Trophoblast cell (in vitro differentiated cells and primary cell): ENCODE results near the gene BTG4.

Source experiments
- DNase-seq, 2 donors: peaks; one replicate each; pipeline ENCODE4 v3.0.0-alpha.2; 2016
- H2AFZ ChIP-seq: 2 replicates; pipeline ENCODE4 v1.6.1; 2013; ENCODE audit warnings: low read length, moderate library complexity, mild to moderate bottlenecking; ENCODE audit not compliant: insufficient read depth, poor library complexity
- H2AK5ac ChIP-seq: 2 replicates; pipeline ENCODE4 v1.6.1; 2013; ENCODE audit warnings: mild to moderate bottlenecking, low read length
- H2BK120ac ChIP-seq: 2 replicates; pipeline ENCODE4 v1.6.1; 2013; ENCODE audit warnings: low read length, mild to moderate bottlenecking, moderate library complexity; ENCODE audit not compliant: insufficient read depth, poor library complexity
- H2BK12ac ChIP-seq: 2 replicates; pipeline ENCODE4 v1.6.1; 2013; ENCODE audit warnings: mild to moderate bottlenecking, low read length, moderate library complexity
- H2BK5ac ChIP-seq: 2 replicates; pipeline ENCODE4 v1.6.1; 2013; ENCODE audit warnings: low read length, low read depth, moderate library complexity, mild to moderate bottlenecking; ENCODE audit not compliant: poor library complexity
- H3K14ac ChIP-seq: 2 replicates; pipeline ENCODE4 v1.6.1; 2013; ENCODE audit warnings: mild to moderate bottlenecking, low read length
- H3K18ac ChIP-seq: 2 replicates; pipeline ENCODE4 v1.6.1; 2013; ENCODE audit warnings: mild to moderate bottlenecking, low read length
- H3K23ac ChIP-seq: 2 replicates; pipeline ENCODE4 v1.6.1; 2013; ENCODE audit warnings: low read length
- H3K27ac ChIP-seq: 2 replicates; pipeline ENCODE4 v1.5.1; 2013; ENCODE audit warnings: low read depth, mild to moderate bottlenecking, inconsistent platforms, low read length, moderate library complexity
- H3K27me3 ChIP-seq: 2 replicates; pipeline ENCODE4 v1.6.1; 2013; ENCODE audit warnings: inconsistent platforms, mild to moderate bottlenecking, low read length, moderate library complexity; ENCODE audit not compliant: insufficient read depth
- H3K36me3 ChIP-seq, 2 experiments: 1 replicate in 1 of 2; 2 replicates in 1 of 2; pipeline ENCODE4 v1.6.1; 2013; ENCODE audit warnings: low read length in 2 of 2, mild to moderate bottlenecking in 2 of 2, moderate library complexity in 1 of 2; ENCODE audit not compliant: insufficient read depth in 2 of 2, control insufficient read depth in 1 of 2
- H3K4ac ChIP-seq: 2 replicates; pipeline ENCODE4 v1.6.1; 2013; ENCODE audit warnings: low read depth, mild to moderate bottlenecking, low read length, moderate library complexity
- H3K4me1 ChIP-seq, 2 experiments: 1 replicate in 1 of 2; 2 replicates in 1 of 2; pipeline ENCODE4 v1.6.1; 2013; ENCODE audit warnings: low read length in 2 of 2, mild to moderate bottlenecking in 2 of 2, moderate library complexity in 1 of 2; ENCODE audit not compliant: insufficient read depth in 2 of 2, control insufficient read depth in 1 of 2
- H3K4me2 ChIP-seq: 2 replicates; pipeline ENCODE4 v1.6.1; 2013; ENCODE audit warnings: inconsistent platforms, mild to moderate bottlenecking, low read length, moderate library complexity
- H3K4me3 ChIP-seq: 2 replicates; pipeline ENCODE4 v1.5.1; 2013; ENCODE audit warnings: mild to moderate bottlenecking, low read depth, low read length, inconsistent platforms
- H3K79me1 ChIP-seq: one replicate; pipeline ENCODE4 v1.6.1; 2013; ENCODE audit warnings: low read length
- H3K79me2 ChIP-seq: 2 replicates; pipeline ENCODE4 v1.6.1; 2013; ENCODE audit warnings: low read length, mild to moderate bottlenecking; ENCODE audit not compliant: control insufficient read depth, insufficient read depth, poor library complexity
- H3K9ac ChIP-seq: 2 replicates; pipeline ENCODE4 v1.6.1; 2013; ENCODE audit warnings: mild to moderate bottlenecking, low read length
- H3K9me3 ChIP-seq: 2 replicates; pipeline ENCODE4 v1.6.1; 2013; ENCODE audit warnings: low read depth, mild to moderate bottlenecking, control low read depth, inconsistent platforms, low read length; ENCODE audit not compliant: insufficient read depth
- H4K12ac ChIP-seq: 2 replicates; pipeline ENCODE4 v1.6.1; 2013; ENCODE audit warnings: low read depth, mild to moderate bottlenecking, low read length, moderate library complexity
- H4K8ac ChIP-seq: 2 replicates; pipeline ENCODE4 v1.6.1; 2013; ENCODE audit warnings: low read depth, mild to moderate bottlenecking, low read length, moderate library complexity
- H4K91ac ChIP-seq: one replicate; pipeline ENCODE4 v1.6.1; 2013; ENCODE audit warnings: low read depth, mild to moderate bottlenecking, low read length, moderate library complexity
- WGBS: extraction: QIAGEN DNeasy Blood & Tissue Kit; methylation state at CpG from one replicate; pipeline ENCODE4 v1.1.7; 2013; ENCODE audit warnings: missing lambda C conversion rate; ENCODE audit not compliant: insufficient read length, insufficient coverage; ENCODE audit errors: extremely low coverage; 5-methylcytosine and 5-hydroxymethylcytosine counted together

Gene BTG4

DNA sequence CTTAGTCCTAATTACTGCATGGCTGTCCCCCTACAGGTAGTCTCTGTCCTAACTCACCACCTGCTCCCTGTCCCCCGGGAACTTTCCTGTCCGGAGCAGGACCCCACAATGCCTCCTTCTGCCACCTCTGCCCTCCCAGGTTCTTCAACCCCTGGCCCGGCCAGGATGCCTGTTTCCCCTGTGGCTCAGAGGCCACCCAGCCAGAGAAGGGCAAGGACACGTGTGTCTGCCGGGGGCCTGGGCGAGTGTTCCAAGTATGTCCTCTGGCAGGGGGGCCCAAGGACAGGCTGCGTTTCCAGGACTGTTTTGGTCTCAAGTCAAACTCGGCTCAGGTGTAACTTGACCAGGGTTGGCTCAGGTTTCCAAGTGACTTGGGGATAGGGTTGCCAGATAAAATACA, 63.8 kb downstream of the BTG4 start:
- Histone ChIP-seq H3K23ac (no peak overlapping the region), H2BK5ac (no peak overlapping the region), H3K14ac (no peak overlapping the region), H3K9me3 (no peaks in the 10 kb centered on the region), H3K4me3 (no peak overlapping the region), H2BK12ac (no peak overlapping the region), H3K79me1 (no peaks in the 10 kb centered on the region), H3K27me3 (no peaks in the 10 kb centered on the region), H3K36me3 (no peaks in the 10 kb centered on the region), H3K9ac (no peak overlapping the region), H3K79me2 (no peaks in the 10 kb centered on the region), H3K4me2 (no peak overlapping the region), H4K91ac (no peak overlapping the region), H3K27ac (no peak overlapping the region), H4K8ac (no peak overlapping the region), H2BK120ac (no peak overlapping the region), H4K12ac (no peak overlapping the region), H3K4ac (no peak overlapping the region), H2AK5ac (no peak overlapping the region), H3K4me1 (peaks cover 0 to 4% of the 10 kb centered on the region in 2 experiments), H3K18ac (no peak overlapping the region), H2AFZ (no peak overlapping the region)
- WGBS, result no CpG with 5 or more reads among the region's 8 CpGs
- no peak for DNase-seq

- no peak overlapping the region for H3K23ac ChIP-seq
- no peak overlapping the region for H3K4me3 ChIP-seq
- no peak overlapping the region for H3K27ac ChIP-seq
- H4K8ac ChIP-seq, result no peak overlapping the region
- H4K91ac ChIP-seq, result no peak overlapping the region
- H3K27me3 ChIP-seq, result no peaks in the 10 kb centered on the region
- H3K9me3 ChIP-seq, result no peaks in the 10 kb centered on the region
- H3K4me1 ChIP-seq, result peaks cover 0 to 4% of the 10 kb centered on the region in 2 experiments
- H2BK5ac ChIP-seq, result no peak overlapping the region
- DNase-seq, result no peak
- no peak overlapping the region for H4K12ac ChIP-seq
- H2BK120ac ChIP-seq, result no peak overlapping the region
- H3K9ac ChIP-seq, result no peak overlapping the region
- no peak overlapping the region for H3K4ac ChIP-seq
- no peaks in the 10 kb centered on the region for H3K36me3 ChIP-seq
- no peak overlapping the region for H3K4me2 ChIP-seq
- no peak overlapping the region for H3K14ac ChIP-seq
- no peak overlapping the region for H3K18ac ChIP-seq
- no CpG with 5 or more reads among the region's 5 CpGs for WGBS
- no peaks in the 10 kb centered on the region for H3K79me1 ChIP-seq
- H2AFZ ChIP-seq, result no peak overlapping the region
- no peak overlapping the region for H2AK5ac ChIP-seq
- no peak overlapping the region for H2BK12ac ChIP-seq
- H3K79me2 ChIP-seq, result no peaks in the 10 kb centered on the region
Observed at GRCh38 chr11:111447931-111448330, 64.3 kb downstream of the BTG4 start.

GRCh38 chr11:111447112-111447471, 65.1 kb downstream of the BTG4 start:
- Histone ChIP-seq H3K4ac (no peak overlapping the region), H4K91ac (no peak overlapping the region), H4K8ac (no peak overlapping the region), H3K79me2 (no peaks in the 10 kb centered on the region), H3K36me3 (no peaks in the 10 kb centered on the region), H3K9ac (no peak overlapping the region), H2BK5ac (no peak overlapping the region), H4K12ac (no peak overlapping the region), H3K27me3 (no peaks in the 10 kb centered on the region), H3K9me3 (no peaks in the 10 kb centered on the region), H3K4me2 (no peak overlapping the region), H3K4me3 (no peak overlapping the region), H3K79me1 (no peaks in the 10 kb centered on the region), H3K4me1 (peaks cover 0 to 4% of the 10 kb centered on the region in 2 experiments), H3K23ac (no peak overlapping the region), H2AK5ac (no peak overlapping the region), H2BK120ac (no peak overlapping the region), H2BK12ac (no peak overlapping the region), H3K18ac (no peak overlapping the region), H3K27ac (no peak overlapping the region), H2AFZ (no peak overlapping the region), H3K14ac (no peak overlapping the region)
- DNase-seq, result no peak
- WGBS, result no CpG with 5 or more reads among the region's 4 CpGs

DNA sequence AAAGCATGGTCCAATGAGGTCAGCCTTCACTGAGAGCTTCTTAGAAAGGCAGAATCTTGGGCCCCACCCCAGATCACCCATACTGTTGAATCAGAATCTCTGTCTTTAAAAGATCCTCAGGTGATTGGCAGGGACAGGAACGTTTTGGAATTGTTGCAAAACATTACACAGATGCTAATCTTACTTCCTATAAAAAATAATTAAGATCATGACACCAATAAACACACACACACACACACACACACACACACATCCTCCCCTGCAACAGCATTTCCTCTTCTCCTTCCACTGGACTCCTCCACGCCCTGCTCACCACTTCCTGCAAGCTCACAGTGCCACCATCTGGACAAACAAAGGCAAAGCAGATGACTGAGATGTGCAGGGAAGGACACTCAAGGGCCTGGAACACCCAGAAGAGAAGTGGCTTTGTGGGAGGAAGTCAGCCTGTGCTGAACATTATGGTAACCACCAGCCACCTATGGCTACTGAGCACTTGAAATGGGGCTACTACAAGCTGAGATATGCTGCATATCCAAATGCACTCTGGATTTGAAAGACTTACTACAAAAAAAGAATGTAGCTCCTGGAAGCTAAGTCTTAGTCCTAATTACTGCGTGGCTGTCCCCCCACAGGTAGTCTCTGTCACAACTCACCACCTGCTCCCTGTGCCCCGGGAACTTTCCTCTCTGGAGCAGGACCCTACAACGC, 65.6 kb downstream of the BTG4 start:
- Histone ChIP-seq H2BK120ac (no peak overlapping the region), H3K27ac (no peak overlapping the region), H2BK5ac (no peak overlapping the region), H3K79me1 (no peaks in the 10 kb centered on the region), H2AFZ (no peak overlapping the region), H3K4me1 (peaks cover 0 to 4% of the 10 kb centered on the region in 2 experiments), H3K18ac (no peak overlapping the region), H3K36me3 (no peaks in the 10 kb centered on the region), H4K91ac (no peak overlapping the region), H3K4me2 (no peak overlapping the region), H3K9me3 (no peaks in the 10 kb centered on the region), H4K12ac (no peak overlapping the region), H3K4ac (no peak overlapping the region), H4K8ac (no peak overlapping the region), H3K4me3 (no peak overlapping the region), H3K79me2 (no peaks in the 10 kb centered on the region), H2AK5ac (no peak overlapping the region), H2BK12ac (no peak overlapping the region), H3K14ac (no peak overlapping the region), H3K9ac (no peak overlapping the region), H3K27me3 (no peaks in the 10 kb centered on the region), H3K23ac (no peak overlapping the region)
- DNase-seq, result peak; percentile 60 to 83
- no CpG with 5 or more reads among the region's 5 CpGs for WGBS
